PFSK-1 (cell line): Measurements from ENCODE around the gene ZNF491. TPM values are rescaled to one million over a fixed set of nuclear protein-coding genes. Genes with fewer than 3 reads are reported as not detected.

ENCODE experiments used
- FOXP2 ChIP-seq: optimal IDR thresholded peaks from 2 replicates; pipeline ENCODE3; 2011; ENCODE audit warnings: borderline replicate concordance, control low read depth, inconsistent platforms; ENCODE audit not compliant: insufficient read depth; ENCODE audit errors: extremely low read length, extremely low read depth
- POLR2AphosphoS5 ChIP-seq: IDR thresholded peaks from 2 replicates; pipeline ENCODE4 v1.6.1; 2012; ENCODE audit warnings: low read depth, mild to moderate bottlenecking, control low read depth, low read length, moderate library complexity
- SIN3A ChIP-seq: IDR thresholded peaks from 2 replicates; pipeline ENCODE4 v1.6.1; 2012; ENCODE audit warnings: mild to moderate bottlenecking, low read length, moderate library complexity, borderline replicate concordance; ENCODE audit not compliant: insufficient read depth
- TAF1 ChIP-seq: IDR thresholded peaks from 2 replicates; pipeline ENCODE4 v1.6.1; 2012; ENCODE audit warnings: low read length, control low read depth, borderline replicate concordance; ENCODE audit not compliant: insufficient read depth
- polyA plus RNA-seq: library from polyadenylated mRNA; unstranded; fragments of >200 nt; gene quantifications from one replicate; pipeline ENCODE4 v1.2.1, GENCODE V29; 2012; ENCODE audit warnings: low read depth, missing spikeins; ENCODE audit not compliant: insufficient read length
- TF ChIP-seq, protein P1 (sequence below), 2 experiments: IDR thresholded peaks; 2 replicates each; pipeline versions ENCODE4 v1.6.1 to v1.8.0; 2011 to 2012; ENCODE audit warnings: low read depth in 2 of 2, low read length in 2 of 2, control low read depth in 1 of 2, inconsistent platforms in 1 of 2, mild to moderate bottlenecking in 1 of 2, moderate library complexity in 1 of 2; ENCODE audit not compliant: insufficient read depth in 1 of 2

ZNF491 gene
- 0.21 TPM for polyA plus RNA-seq

DNA sequence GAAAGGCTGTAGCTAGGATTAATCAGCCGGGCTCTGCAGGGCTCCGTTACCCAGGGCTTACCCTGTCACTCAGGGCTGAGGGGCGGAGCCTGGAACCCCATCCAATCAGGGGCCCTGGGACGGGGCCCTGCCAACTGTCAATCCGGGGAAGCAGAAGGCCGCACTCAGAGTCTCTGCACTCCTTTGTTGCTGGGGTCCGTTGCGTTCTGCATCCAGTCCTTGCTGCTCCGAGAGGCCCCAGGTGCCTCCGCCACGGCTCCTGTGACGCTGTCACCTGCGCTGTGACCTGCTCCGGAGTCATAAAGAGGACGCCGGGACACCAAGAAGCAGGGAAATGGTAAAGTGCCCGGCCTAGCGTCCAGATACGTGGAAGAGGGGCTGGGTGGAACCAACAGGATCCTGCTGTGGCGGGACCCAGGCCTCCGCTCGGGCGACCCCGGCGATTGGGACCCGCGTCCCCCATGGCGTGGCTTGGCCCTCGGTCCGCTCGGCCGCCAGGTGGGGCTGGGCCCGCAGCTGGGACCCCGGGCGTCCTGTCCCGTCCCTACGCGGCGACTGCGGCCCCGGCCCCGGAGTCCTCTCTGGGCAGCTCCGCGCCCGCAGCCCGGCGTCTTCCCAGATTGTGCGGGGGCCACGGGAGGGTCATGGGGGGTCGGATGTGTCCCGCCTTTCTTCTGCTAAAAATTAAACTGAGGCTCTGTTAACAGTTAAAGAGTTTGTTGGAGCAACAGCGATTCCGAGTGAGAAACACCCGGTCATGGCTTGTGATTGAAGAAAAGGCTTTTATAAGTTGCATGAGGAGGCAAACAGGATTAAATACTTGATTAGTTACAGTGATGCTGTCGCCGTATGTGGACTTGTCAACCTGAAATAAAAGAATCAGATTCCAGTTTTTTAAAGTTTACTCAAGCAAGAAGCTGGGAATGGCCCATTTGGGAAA, at the start of gene ZNF491:
Gene ZNF491, plus strand, starts transcription at position 133 of the 940 bp plus-strand sequence. CDS start 7,431 bp downstream, outside the sequence.
- TF ChIP-seq TAF1: no peak
- TF ChIP-seq POLR2AphosphoS5: peak; percentile 69

DNA sequence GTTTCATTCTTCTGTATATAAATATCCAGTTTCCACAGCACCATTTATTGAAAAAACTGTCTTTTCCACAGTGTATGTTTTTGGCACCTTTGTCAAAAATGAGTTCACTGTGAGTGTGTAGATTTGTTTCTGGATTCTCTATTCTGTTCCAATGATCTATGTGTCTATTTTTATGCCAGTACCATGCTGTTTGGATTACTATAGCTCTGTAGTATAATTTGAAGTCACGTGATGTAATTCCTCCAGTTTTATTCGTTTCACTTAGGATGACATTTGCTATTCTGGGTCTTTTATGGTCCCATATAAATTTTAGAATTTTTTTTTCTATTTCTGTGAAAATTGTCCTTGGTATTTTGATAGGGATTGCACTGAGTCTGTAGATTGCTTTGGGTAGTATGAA, 48.6 kb upstream of the ZNF491 start:
- TF ChIP-seq TAF1: no peak
- no peak for TF ChIP-seq FOXP2
- no peak for TF ChIP-seq POLR2AphosphoS5
- TF ChIP-seq SIN3A: no peak

DNA sequence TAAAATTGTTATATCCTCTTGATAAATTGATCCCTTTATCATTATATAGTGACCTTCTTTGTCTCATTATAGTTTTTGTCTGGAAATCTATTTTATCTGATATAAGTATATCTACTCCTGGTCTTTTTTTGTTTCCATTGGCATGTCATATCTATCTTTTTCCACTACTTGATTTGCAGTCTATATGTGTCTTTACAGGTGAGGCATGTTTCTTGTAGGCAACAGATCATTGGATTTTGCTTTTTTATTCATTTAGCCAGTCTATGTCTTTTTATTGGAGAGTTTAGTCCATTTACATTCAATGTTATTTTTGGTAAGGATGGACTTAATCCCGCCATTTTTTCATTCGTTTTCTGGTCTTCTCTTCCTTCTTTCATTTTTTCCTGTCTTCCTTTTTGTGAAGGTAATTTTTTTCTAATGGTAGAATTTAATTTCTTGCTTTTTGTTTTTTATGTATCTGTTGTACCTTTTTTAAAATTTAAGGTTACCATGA, 46.0 kb upstream of the ZNF491 start:
- TF ChIP-seq, protein P1, sequence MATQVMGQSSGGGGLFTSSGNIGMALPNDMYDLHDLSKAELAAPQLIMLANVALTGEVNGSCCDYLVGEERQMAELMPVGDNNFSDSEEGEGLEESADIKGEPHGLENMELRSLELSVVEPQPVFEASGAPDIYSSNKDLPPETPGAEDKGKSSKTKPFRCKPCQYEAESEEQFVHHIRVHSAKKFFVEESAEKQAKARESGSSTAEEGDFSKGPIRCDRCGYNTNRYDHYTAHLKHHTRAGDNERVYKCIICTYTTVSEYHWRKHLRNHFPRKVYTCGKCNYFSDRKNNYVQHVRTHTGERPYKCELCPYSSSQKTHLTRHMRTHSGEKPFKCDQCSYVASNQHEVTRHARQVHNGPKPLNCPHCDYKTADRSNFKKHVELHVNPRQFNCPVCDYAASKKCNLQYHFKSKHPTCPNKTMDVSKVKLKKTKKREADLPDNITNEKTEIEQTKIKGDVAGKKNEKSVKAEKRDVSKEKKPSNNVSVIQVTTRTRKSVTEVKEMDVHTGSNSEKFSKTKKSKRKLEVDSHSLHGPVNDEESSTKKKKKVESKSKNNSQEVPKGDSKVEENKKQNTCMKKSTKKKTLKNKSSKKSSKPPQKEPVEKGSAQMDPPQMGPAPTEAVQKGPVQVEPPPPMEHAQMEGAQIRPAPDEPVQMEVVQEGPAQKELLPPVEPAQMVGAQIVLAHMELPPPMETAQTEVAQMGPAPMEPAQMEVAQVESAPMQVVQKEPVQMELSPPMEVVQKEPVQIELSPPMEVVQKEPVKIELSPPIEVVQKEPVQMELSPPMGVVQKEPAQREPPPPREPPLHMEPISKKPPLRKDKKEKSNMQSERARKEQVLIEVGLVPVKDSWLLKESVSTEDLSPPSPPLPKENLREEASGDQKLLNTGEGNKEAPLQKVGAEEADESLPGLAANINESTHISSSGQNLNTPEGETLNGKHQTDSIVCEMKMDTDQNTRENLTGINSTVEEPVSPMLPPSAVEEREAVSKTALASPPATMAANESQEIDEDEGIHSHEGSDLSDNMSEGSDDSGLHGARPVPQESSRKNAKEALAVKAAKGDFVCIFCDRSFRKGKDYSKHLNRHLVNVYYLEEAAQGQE (IDR thresholded peaks at IDR 0.05; ENCODE audit: insufficient read depth in 1 of 2, low read depth in 2 of 2, low read length in 2 of 2): no peak

DNA sequence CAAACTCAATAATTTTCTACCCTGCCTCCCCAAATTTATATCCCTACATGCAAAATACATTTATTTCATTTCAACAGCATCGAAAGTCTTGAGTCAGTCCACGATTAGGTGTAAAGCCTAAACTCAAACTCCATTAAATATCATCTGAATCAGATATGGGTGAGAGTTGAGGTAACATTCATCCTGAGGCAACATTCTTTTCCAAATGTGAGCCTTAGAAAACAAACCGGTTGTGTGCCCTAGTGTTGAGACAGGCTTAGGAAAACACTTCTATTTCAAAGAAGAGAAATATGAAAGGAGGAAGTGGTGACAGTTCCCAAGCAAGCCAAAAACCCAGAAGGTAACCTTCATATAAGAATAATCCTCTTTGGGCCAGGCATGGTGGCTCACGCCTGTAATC, 43.7 kb upstream of the ZNF491 start:
- TF ChIP-seq, protein P1 (IDR thresholded peaks at IDR 0.05; ENCODE audit: insufficient read depth in 1 of 2, low read depth in 2 of 2, low read length in 2 of 2): no peak
- TF ChIP-seq FOXP2: no peak
- no peak for TF ChIP-seq POLR2AphosphoS5
- no peak for TF ChIP-seq SIN3A
- TF ChIP-seq TAF1: no peak

DNA sequence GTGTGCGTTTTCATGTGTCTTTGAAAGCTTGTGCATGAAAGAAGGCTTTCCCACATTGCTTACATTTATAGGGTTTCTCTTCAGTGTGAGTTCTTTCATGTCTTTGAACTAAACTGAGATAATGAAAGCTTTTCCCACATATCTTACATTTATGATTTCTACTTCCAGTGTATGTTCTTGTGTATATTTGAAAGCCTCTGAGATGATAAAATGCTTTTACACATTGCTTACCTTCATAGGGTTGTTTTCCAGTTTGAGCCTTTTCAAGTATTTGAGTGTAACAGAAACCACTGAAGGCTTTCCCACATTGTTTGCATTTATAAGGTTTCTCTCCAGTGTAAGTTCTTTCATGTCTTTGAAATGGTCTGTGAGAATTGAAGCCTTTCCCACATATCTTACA, 41.4 kb upstream of the ZNF491 start:
- TF ChIP-seq FOXP2 (no peak), TAF1 (no peak), SIN3A (no peak), POLR2AphosphoS5 (no peak)
- TF ChIP-seq, protein P1 (IDR thresholded peaks at IDR 0.05; ENCODE audit: insufficient read depth in 1 of 2, low read depth in 2 of 2, low read length in 2 of 2): no peak

DNA sequence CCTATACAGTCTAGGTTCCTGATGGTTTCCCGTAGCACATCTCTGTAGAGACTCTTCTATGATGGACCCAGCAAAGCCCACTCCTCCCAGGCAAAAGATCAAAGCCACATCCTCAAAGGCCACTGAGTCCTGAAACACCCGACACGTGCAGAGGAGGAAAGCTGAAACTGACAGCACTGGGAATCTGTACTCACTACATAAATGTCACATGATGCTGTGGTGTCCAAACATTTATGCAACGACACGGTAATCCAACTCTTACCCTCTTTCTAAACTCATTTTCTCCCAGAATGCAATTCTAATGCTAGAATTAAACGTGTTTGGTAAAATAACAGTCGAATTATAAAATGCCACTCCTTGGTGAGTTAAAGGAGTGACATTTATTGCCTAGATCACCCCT, 38.5 kb upstream of the ZNF491 start:
- TF ChIP-seq, protein P1 (IDR thresholded peaks at IDR 0.05; ENCODE audit: insufficient read depth in 1 of 2, low read depth in 2 of 2, low read length in 2 of 2): no peak
- TF ChIP-seq SIN3A: no peak
- no peak for TF ChIP-seq TAF1
- TF ChIP-seq POLR2AphosphoS5: no peak
- no peak for TF ChIP-seq FOXP2
